Mesothelial cell of epicardium (in vitro differentiated cells): Measurements from ENCODE around the gene HSBP1. TPM values are rescaled to one million over a fixed set of nuclear protein-coding genes. Genes with fewer than 3 reads are reported as not detected.

Source experiments
- DNase-seq, 2 experiments: peaks; one replicate each; pipeline ENCODE4 v3.0.0; 2021; ENCODE audit warnings: low spot score in 2 of 2; ENCODE audit not compliant: unreplicated experiment in 2 of 2
- H3K27ac Mint-ChIP-seq: 2 replicates; pipeline ENCODE4 v1.8.0; 2021; ENCODE audit warnings: mixed read lengths
- H3K27me3 Mint-ChIP-seq: 2 replicates; pipeline ENCODE4 v1.8.0; 2021; ENCODE audit warnings: low read depth, mixed read lengths
- H3K36me3 Mint-ChIP-seq: 2 replicates; pipeline ENCODE4 v1.8.0; 2021; ENCODE audit warnings: mixed read lengths
- H3K4me1 Mint-ChIP-seq: 2 replicates; pipeline ENCODE4 v1.8.0; 2021; ENCODE audit warnings: mixed read lengths
- H3K4me3 Mint-ChIP-seq: 2 replicates; pipeline ENCODE4 v1.8.0; 2021; ENCODE audit warnings: mild to moderate bottlenecking, moderate library complexity, mixed read lengths
- H3K9me3 Mint-ChIP-seq: 2 replicates; pipeline ENCODE4 v1.8.0; 2021; ENCODE audit warnings: mixed read lengths
- CTCF ChIP-seq: fragments of 200-600 bp; sonication (generic); IDR thresholded peaks from one replicate; pipeline ENCODE4 v1.5.0; 2021; ENCODE audit warnings: antibody characterized with exemption; ENCODE audit not compliant: unreplicated experiment
- total RNA-seq: library from RNA; stranded (reverse); gene quantifications from 3 replicates; pipeline ENCODE4 v1.2.1, GENCODE V29; 2021

The HSBP1 gene
- total RNA-seq, 1 donor from 2014 or later, result 139 TPM

- no peak for TF ChIP-seq CTCF
- Mint-ChIP-seq H3K4me1 (peaks cover 12% of the 10 kb centered on the region), H3K4me3 (no peak overlapping the region), H3K27me3 (no peaks in the 10 kb centered on the region), H3K27ac (no peak overlapping the region), H3K36me3 (no peaks in the 10 kb centered on the region), H3K9me3 (no peaks in the 10 kb centered on the region)
- no peak for DNase-seq
Measured at GRCh38 chr16:83847371-83848225, 39.8 kb downstream of the HSBP1 start.

- Mint-ChIP-seq H3K4me1 (peaks cover 6% of the 10 kb centered on the region), H3K27me3 (peaks cover under 1% of the 10 kb centered on the region), H3K4me3 (no peak overlapping the region), H3K27ac (no peak overlapping the region), H3K36me3 (no peaks in the 10 kb centered on the region), H3K9me3 (no peaks in the 10 kb centered on the region)
- TF ChIP-seq CTCF, result no peak
- DNase-seq, result no peak
Measured at GRCh38 chr16:83849421-83849820, 41.6 kb downstream of the HSBP1 start.

- Mint-ChIP-seq H3K27me3 (peaks cover 2% of the 10 kb centered on the region), H3K27ac (no peak overlapping the region), H3K4me3 (no peak overlapping the region), H3K4me1 (peaks cover 6% of the 10 kb centered on the region), H3K36me3 (no peaks in the 10 kb centered on the region), H3K9me3 (no peaks in the 10 kb centered on the region)
- no peak for TF ChIP-seq CTCF
- DNase-seq, result no peak
Measured at GRCh38 chr16:83850947-83851346, 43.2 kb downstream of the HSBP1 start.

- Mint-ChIP-seq H3K27ac (no peak overlapping the region), H3K9me3 (no peaks in the 10 kb centered on the region), H3K36me3 (no peaks in the 10 kb centered on the region), H3K4me3 (no peak overlapping the region), H3K27me3 (peaks cover 2% of the 10 kb centered on the region), H3K4me1 (peaks cover 6% of the 10 kb centered on the region)
- no peak for DNase-seq
- no peak for TF ChIP-seq CTCF
Measured at GRCh38 chr16:83851473-83851872, 43.7 kb downstream of the HSBP1 start.

GRCh38 chr16:83852774-83853173 is 45.0 kb downstream of the HSBP1 start:
- Mint-ChIP-seq H3K4me3 (no peak overlapping the region), H3K27ac (no peak overlapping the region), H3K9me3 (no peaks in the 10 kb centered on the region), H3K36me3 (no peaks in the 10 kb centered on the region), H3K27me3 (peaks cover 2% of the 10 kb centered on the region), H3K4me1 (peaks cover 4% of the 10 kb centered on the region)
- no peak for DNase-seq
- no peak for TF ChIP-seq CTCF
